HG02840 (cell line): ENCODE measurements around the gene IKZF3.
"Not testable (repeated sequence)": the region's sequence is repeated elsewhere in the genome, so short reads cannot be mapped to it uniquely, and the experiment has no call there.

ENCODE experiments used
- ATAC-seq: cut with Tn5 transposase; IDR thresholded peaks from one replicate; pipeline ENCODE4 v1.9.1; 2021; ENCODE audit warnings: mild to moderate bottlenecking, moderate library complexity, moderate number of reproducible peaks; ENCODE audit not compliant: unreplicated experiment, low FRiP score

IKZF3 gene

GRCh38 chr17:39863918-39864746, at the start of gene IKZF3:
Gene IKZF3, minus strand, starts transcription at chr17:39864312. Its CDS starts 186 bp downstream, at chr17:39864126.
- ATAC-seq: no peak

GRCh38 chr17:39908789-39909352, 44.8 kb upstream of the IKZF3 start:
- ATAC-seq: no peak

- no peak for ATAC-seq
Observed at GRCh38 chr17:39904990-39905288, 40.8 kb upstream of the IKZF3 start.

GRCh38 chr17:39903158-39903884, 39.2 kb upstream of the IKZF3 start:
- ATAC-seq: no peak

GRCh38 chr17:39902027-39902426, 37.9 kb upstream of the IKZF3 start:
- not testable (repeated sequence) for ATAC-seq

GRCh38 chr17:39899215-39899614, 35.1 kb upstream of the IKZF3 start:
- no peak for ATAC-seq

GRCh38 chr17:39898088-39898487, 34.0 kb upstream of the IKZF3 start:
- ATAC-seq: no peak

- no peak for ATAC-seq
Observed at GRCh38 chr17:39894681-39895376, 30.7 kb upstream of the IKZF3 start.

- no peak for ATAC-seq
Observed at GRCh38 chr17:39889200-39889599, 25.1 kb upstream of the IKZF3 start.

- no peak for ATAC-seq
Observed at GRCh38 chr17:39887078-39887477, 23.0 kb upstream of the IKZF3 start.

GRCh38 chr17:39886102-39886501, 22.0 kb upstream of the IKZF3 start:
- not testable (repeated sequence) for ATAC-seq

- no peak for ATAC-seq
Observed at GRCh38 chr17:39872751-39873150, 8.6 kb upstream of the IKZF3 start.

- no peak for ATAC-seq
Observed at GRCh38 chr17:39871801-39872200, 7.7 kb upstream of the IKZF3 start.

- no peak for ATAC-seq
Observed at GRCh38 chr17:39870776-39871175, 6.7 kb upstream of the IKZF3 start.

GRCh38 chr17:39868554-39868942, 4.4 kb upstream of the IKZF3 start:
- no peak for ATAC-seq

GRCh38 chr17:39867880-39868553, 3.9 kb upstream of the IKZF3 start, which contains the start of gene ZPBP2:
Gene ZPBP2, plus strand, starts transcription at chr17:39868202. Its CDS starts 153 bp downstream, at chr17:39868355.
- ATAC-seq: no peak

- peak; percentile 48 for ATAC-seq
Observed at GRCh38 chr17:39867084-39867879, 3.2 kb upstream of the IKZF3 start.

- no peak for ATAC-seq
Observed at GRCh38 chr17:39866013-39866730, 2.1 kb upstream of the IKZF3 start.
